Karpas-422 (cell line): ENCODE measurements around the gene CHL1. TPM values are rescaled to one million over a fixed set of nuclear protein-coding genes. Genes with fewer than 3 reads are reported as not detected.

Experiments
- DNase-seq: peaks from one replicate; pipeline ENCODE4 v3.0.0-alpha.2; 2015
- H2AFZ ChIP-seq: fragments of 200-600 bp; sonication (generic); 2 replicates; pipeline ENCODE4 v1.6.1; 2014; ENCODE audit warnings: antibody characterized with exemption, low read length, mixed read lengths
- H3K27ac ChIP-seq: fragments of 200-600 bp; sonication (generic); 2 replicates; pipeline ENCODE4 v1.5.1; 2014; ENCODE audit warnings: mild to moderate bottlenecking, low read length, moderate library complexity
- H3K27me3 ChIP-seq: fragments of 200-600 bp; sonication (generic); 2 replicates; pipeline ENCODE4 v1.6.1; 2014; ENCODE audit warnings: low read length, mixed read lengths
- H3K36me3 ChIP-seq: fragments of 200-600 bp; sonication (generic); 2 replicates; pipeline ENCODE4 v1.6.1; 2014; ENCODE audit warnings: low read length, mixed read lengths; ENCODE audit not compliant: insufficient read depth
- H3K4me1 ChIP-seq: fragments of 200-600 bp; sonication (generic); 2 replicates; pipeline ENCODE4 v1.6.1; 2014; ENCODE audit warnings: mild to moderate bottlenecking, low read length, mixed read lengths
- H3K4me2 ChIP-seq: fragments of 200-600 bp; sonication (generic); 2 replicates; pipeline ENCODE4 v1.6.1; 2014; ENCODE audit warnings: low read length, low read depth, mild to moderate bottlenecking; ENCODE audit not compliant: poor library complexity, severe bottlenecking
- H3K4me3 ChIP-seq: fragments of 200-600 bp; sonication (generic); 2 replicates; pipeline ENCODE4 v1.5.1; 2014; ENCODE audit warnings: mild to moderate bottlenecking, antibody characterized with exemption, low read length, mixed read lengths
- H3K79me2 ChIP-seq: fragments of 200-600 bp; sonication (generic); 2 replicates; pipeline ENCODE4 v1.6.1; 2014; ENCODE audit warnings: mild to moderate bottlenecking, low read length, mixed read lengths
- H3K9ac ChIP-seq: fragments of 200-600 bp; sonication (generic); 2 replicates; pipeline ENCODE4 v1.6.0; 2014; ENCODE audit warnings: low read length
- H3K9me2 ChIP-seq: fragments of 200-600 bp; sonication (generic), shearing (Covaris generic); replicated peaks from 2 replicates; pipeline ENCODE4 v1.6.0; 2014; ENCODE audit warnings: mild to moderate bottlenecking, low read length, moderate library complexity; ENCODE audit not compliant: insufficient read depth
- H3K9me3 ChIP-seq: fragments of 300-700, 200-600 bp; sonication (generic); 2 replicates; pipeline ENCODE4 v1.6.1; 2014; ENCODE audit warnings: low read length, mixed read lengths
- H4K20me1 ChIP-seq: fragments of 200-600 bp; sonication (generic); 2 replicates; pipeline ENCODE4 v1.6.1; 2014; ENCODE audit warnings: mild to moderate bottlenecking, antibody characterized with exemption, low read length, low read depth; ENCODE audit not compliant: insufficient read depth
- total RNA-seq: library from RNA; depleted of rRNA; stranded (reverse); fragments of >200 nt; shearing (Covaris generic); gene quantifications from 2 replicates; pipeline ENCODE4 v1.2.3, GENCODE V29; 2014; ENCODE audit warnings: low replicate concordance

CHL1 gene
- total RNA-seq, 1 experiment from 2014 or later = 23.3 TPM

DNA sequence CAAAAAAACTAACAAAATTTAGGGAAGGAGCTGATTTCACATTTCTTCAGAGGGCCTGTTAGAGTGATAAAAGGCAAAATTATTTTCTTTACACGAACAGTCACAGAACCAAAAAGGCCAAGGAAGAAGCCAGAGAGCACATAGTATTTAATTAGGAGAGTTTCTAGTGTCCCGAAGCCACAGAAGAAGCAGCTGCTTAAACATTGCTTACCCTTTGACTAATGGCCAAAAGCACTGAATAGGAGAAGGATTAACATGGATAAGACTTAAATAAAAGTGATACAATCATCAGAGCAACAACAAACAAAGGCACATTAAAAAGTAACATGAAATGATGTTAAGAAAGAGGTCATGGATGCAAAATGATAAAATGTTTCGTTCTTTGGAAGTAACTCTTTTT, 98.6 kb downstream of the CHL1 start:
- Histone ChIP-seq H4K20me1 (no peaks in the 10 kb centered on the region), H3K36me3 (no peaks in the 10 kb centered on the region), H3K27me3 (no peaks in the 10 kb centered on the region), H3K79me2 (no peaks in the 10 kb centered on the region), H3K9ac (no peak overlapping the region), H3K4me1 (0 out of 2 replicates have a peak, but pooled peaks cover under 1% of the 10 kb centered on the region), H3K4me2 (no peak overlapping the region), H2AFZ (no peak overlapping the region), H3K27ac (no peak overlapping the region), H3K9me3 (no peaks in the 10 kb centered on the region), H3K9me2 (no peaks in the 10 kb centered on the region), H3K4me3 (no peak overlapping the region)
- no peak for DNase-seq

DNA sequence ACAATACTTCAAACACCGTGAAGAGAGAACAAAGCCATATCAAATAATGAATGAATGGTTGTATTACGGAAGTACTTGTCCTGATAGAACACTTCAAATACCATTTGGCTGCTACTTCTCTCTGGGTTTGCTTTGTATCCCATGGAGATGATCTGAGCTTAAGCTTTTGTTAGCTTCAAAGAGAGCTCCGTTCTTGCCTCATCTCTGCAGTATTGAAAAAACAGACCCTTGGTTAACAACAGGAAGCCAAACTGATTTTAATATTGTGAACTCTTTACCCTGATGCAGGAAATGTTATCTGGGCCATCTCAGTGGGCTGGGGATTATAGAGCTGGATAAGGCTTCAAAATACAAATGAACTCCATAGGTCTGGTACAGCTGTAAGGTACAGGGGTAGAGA, 101.0 kb downstream of the CHL1 start:
- no peaks in the 10 kb centered on the region for H3K9me3 ChIP-seq
- H3K4me1 ChIP-seq = no peaks in the 10 kb centered on the region
- no peak overlapping the region for H3K4me3 ChIP-seq
- H3K27ac ChIP-seq = no peak overlapping the region
- no peaks in the 10 kb centered on the region for H4K20me1 ChIP-seq
- no peak overlapping the region for H2AFZ ChIP-seq
- no peaks in the 10 kb centered on the region for H3K79me2 ChIP-seq
- no peaks in the 10 kb centered on the region for H3K27me3 ChIP-seq
- H3K9me2 ChIP-seq = no peaks in the 10 kb centered on the region
- no peak overlapping the region for H3K9ac ChIP-seq
- no peaks in the 10 kb centered on the region for H3K36me3 ChIP-seq
- DNase-seq = no peak
- H3K4me2 ChIP-seq = no peak overlapping the region

DNA sequence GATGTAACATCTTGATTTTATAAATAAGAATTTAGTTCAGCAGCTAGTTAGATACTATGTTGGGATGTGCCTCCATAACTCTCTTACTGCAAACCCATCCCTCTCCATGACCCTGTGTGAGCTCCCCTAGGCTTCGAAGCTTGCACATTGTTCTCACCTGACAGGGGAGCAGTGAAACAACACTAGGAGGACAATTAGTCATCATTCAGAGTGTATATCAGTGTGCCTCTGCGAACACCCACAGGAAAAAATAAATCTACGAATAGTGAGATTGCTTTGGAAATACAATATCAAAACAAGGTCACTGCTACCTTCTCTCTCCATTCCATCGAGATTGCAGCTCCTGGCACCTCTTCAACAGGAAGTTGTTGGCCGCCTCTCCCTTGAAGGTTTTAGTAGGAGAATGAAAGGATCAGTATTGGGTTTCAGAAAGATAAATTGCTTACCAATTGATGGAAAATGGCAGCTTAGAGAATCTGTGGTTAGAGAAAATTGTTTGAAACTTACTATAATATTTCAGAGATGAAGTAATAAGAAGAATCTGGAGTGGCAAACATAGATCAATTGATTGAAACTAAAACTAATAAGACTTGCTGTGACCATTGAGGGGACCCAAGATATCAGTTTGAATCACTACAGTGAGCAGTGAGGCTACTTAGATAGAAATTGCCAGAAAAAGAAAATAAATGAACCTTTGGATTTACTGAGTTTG, 103.2 kb downstream of the CHL1 start:
- no peaks in the 10 kb centered on the region for H3K79me2 ChIP-seq
- H3K9ac ChIP-seq = no peak overlapping the region
- no peak overlapping the region for H3K4me2 ChIP-seq
- H2AFZ ChIP-seq = no peak overlapping the region
- DNase-seq = no peak
- H3K9me3 ChIP-seq = no peaks in the 10 kb centered on the region
- no peaks in the 10 kb centered on the region for H3K4me1 ChIP-seq
- no peaks in the 10 kb centered on the region for H3K9me2 ChIP-seq
- no peaks in the 10 kb centered on the region for H3K36me3 ChIP-seq
- H3K4me3 ChIP-seq = no peak overlapping the region
- H3K27me3 ChIP-seq = no peaks in the 10 kb centered on the region
- H4K20me1 ChIP-seq = no peaks in the 10 kb centered on the region
- no peak overlapping the region for H3K27ac ChIP-seq

DNA sequence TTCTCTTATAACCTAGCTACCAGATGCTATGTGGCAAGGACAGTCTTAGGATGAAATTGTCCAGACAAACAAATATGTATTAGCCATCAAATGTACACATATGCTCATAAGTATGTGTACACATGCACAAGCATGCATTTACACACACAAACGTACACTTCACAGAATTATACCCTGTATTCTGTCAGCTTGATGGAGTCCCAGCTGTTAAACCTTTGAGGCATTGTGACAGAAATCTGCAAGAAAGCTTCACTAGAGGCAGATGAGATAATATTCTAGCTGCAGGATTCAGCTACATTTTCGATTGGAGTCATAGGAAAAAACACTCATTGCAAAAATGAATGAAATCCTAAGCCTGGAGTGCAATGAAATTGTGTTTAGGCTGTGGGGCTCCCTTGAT, 110.6 kb downstream of the CHL1 start:
- Histone ChIP-seq H3K27ac (no peak overlapping the region), H3K9ac (no peak overlapping the region), H3K4me1 (peaks cover 4% of the 10 kb centered on the region; the same call in 1 of the 2 replicates), H3K9me3 (no peaks in the 10 kb centered on the region), H3K9me2 (no peaks in the 10 kb centered on the region), H3K36me3 (no peaks in the 10 kb centered on the region), H4K20me1 (no peaks in the 10 kb centered on the region), H3K4me2 (no peak overlapping the region), H3K4me3 (no peak overlapping the region), H3K79me2 (no peaks in the 10 kb centered on the region), H2AFZ (no peak overlapping the region), H3K27me3 (no peaks in the 10 kb centered on the region)
- no peak for DNase-seq

DNA sequence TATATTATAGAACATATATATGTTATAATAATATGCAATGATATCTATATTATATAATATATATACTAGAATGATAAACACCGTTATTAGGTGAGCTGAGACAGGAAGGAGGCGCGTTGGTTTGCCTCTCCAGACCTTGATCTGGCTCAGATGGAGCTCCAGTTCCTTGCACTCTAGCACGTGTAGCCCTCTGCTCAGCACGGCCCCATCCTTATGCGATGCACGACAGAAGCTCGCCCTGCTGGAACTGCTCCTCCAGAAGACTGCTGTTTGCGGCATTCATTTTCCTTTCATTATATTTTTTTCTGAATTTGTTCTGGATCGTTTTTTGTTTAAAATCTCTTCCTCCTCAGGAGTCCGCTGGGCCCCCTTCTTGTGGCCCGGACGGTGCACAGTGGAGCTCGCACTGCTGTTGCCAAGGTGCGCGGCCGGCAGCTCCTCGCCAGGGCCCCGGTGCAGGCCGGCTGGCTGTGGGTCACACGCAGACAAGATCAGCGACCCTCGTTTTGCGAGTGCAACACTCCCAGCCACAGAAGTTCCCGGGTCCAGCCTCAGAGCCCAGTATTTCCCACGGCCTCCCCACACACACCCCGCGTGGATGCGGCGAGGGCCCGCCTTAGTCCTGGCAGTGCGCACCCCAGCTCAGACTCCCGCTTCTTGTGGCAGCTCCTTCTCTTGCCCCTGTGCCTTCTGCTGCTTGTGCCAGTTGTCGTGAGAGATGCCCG, 112.2 kb downstream of the CHL1 start:
- H3K79me2 ChIP-seq = no peaks in the 10 kb centered on the region
- H3K27me3 ChIP-seq = no peaks in the 10 kb centered on the region

DNA sequence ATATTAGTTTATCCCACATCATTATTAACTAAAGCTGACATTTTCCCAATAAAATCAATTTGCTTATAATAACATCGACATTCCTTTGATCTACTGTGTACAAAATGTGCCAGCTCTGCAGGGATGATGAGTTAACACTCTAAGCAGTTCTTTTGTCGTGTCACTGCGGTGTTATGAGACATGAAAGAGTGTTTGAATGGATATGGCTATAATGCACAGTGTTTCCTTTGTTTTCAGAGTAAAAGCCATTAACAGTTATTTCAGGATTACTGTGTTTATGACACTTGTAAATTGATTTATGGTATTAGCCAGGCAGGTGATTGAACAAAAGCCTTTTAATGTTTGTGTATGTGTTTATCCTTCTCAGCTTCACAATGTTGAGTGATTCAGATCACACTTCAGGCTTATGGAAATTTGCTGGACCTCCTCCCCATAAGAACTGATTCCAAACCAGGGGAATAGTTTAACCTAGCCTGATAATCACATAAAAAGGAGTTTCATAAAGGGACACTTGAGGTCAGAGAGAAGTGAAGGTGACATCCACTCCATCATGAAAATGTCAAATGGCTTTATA, 115.7 kb downstream of the CHL1 start:
- no peaks in the 10 kb centered on the region for H3K36me3 ChIP-seq
- no peaks in the 10 kb centered on the region for H3K9me3 ChIP-seq
- no peak overlapping the region for H3K4me3 ChIP-seq
- no peak for DNase-seq
- H3K27me3 ChIP-seq = no peaks in the 10 kb centered on the region
- no peaks in the 10 kb centered on the region for H3K79me2 ChIP-seq
- H2AFZ ChIP-seq = no peak overlapping the region
- H3K9ac ChIP-seq = no peak overlapping the region
- H3K9me2 ChIP-seq = no peaks in the 10 kb centered on the region
- H3K4me1 ChIP-seq = peaks cover 15% of the 10 kb centered on the region
- no peaks in the 10 kb centered on the region for H4K20me1 ChIP-seq
- H3K4me2 ChIP-seq = no peak overlapping the region
- no peak overlapping the region for H3K27ac ChIP-seq

More for the DNA sequence above, 112.2 kb downstream of the CHL1 start:
- H2AFZ ChIP-seq = no peak overlapping the region
- no peak overlapping the region for H3K9ac ChIP-seq
- H3K9me3 ChIP-seq = no peaks in the 10 kb centered on the region
- H3K27ac ChIP-seq = no peak overlapping the region
- H3K4me3 ChIP-seq = no peak overlapping the region
- DNase-seq = no peak
- H3K4me1 ChIP-seq = peaks cover 15% of the 10 kb centered on the region
- H3K4me2 ChIP-seq = no peak overlapping the region
- H3K9me2 ChIP-seq = no peaks in the 10 kb centered on the region
- H3K36me3 ChIP-seq = no peaks in the 10 kb centered on the region
- H4K20me1 ChIP-seq = no peaks in the 10 kb centered on the region

DNA sequence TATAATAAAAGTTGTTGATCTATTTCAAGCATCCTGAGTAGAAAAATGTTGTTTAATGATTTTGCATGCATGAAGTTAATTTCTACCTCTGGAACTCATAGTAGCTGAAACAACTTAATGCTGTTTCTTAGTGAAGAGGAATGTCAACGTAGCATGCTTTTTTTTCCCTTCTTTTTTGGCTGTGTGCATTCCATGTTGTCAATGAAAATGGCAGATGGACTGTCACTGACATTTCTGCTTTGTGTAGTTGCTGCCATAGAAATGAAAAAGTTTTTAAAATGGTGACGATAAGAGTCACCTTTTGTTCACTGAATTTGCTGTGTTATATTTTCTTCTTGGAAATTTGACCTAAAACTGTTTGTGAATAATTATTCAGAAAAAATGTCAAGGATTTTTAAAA, 116.3 kb downstream of the CHL1 start:
- H3K36me3 ChIP-seq = no peaks in the 10 kb centered on the region
- DNase-seq = no peak
- H3K4me3 ChIP-seq = no peak overlapping the region
- no peaks in the 10 kb centered on the region for H3K79me2 ChIP-seq
- no peak overlapping the region for H3K27ac ChIP-seq
- no peaks in the 10 kb centered on the region for H3K9me3 ChIP-seq
- H3K4me2 ChIP-seq = peak overlapping the region; percentile 25
- no peak overlapping the region for H2AFZ ChIP-seq
- H3K9me2 ChIP-seq = no peaks in the 10 kb centered on the region
- no peaks in the 10 kb centered on the region for H4K20me1 ChIP-seq
- peaks cover 15% of the 10 kb centered on the region for H3K4me1 ChIP-seq
- H3K9ac ChIP-seq = no peak overlapping the region
- H3K27me3 ChIP-seq = no peaks in the 10 kb centered on the region

DNA sequence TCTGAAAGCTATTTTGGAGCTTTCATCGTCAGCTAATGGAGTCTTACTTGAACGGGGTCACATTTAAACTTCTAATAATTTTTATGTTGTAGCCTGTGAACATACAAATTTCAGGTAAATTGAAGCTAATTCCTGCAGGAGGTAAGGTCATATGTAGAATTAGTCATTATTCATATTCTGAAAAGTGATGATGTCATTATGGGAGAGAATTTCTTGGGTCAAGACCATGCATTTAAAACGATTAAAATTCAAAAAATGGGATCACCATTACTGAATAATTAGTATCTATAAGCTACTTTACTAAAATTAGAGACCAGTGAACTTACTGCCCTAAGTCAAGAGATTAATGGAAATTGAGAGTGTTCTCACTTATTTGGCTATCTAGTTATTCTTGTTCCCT, 120.4 kb downstream of the CHL1 start:
- no peaks in the 10 kb centered on the region for H3K9me2 ChIP-seq
- no peaks in the 10 kb centered on the region for H3K9me3 ChIP-seq
- H3K36me3 ChIP-seq = no peaks in the 10 kb centered on the region
- no peak overlapping the region for H3K4me3 ChIP-seq
- no peak overlapping the region for H3K9ac ChIP-seq
- no peak overlapping the region for H3K4me2 ChIP-seq
- no peaks in the 10 kb centered on the region for H3K79me2 ChIP-seq
- 0 out of 2 replicates have a peak overlapping the region, but pooled peaks have one; percentile 25 for H2AFZ ChIP-seq
- H4K20me1 ChIP-seq = no peaks in the 10 kb centered on the region
- no peak for DNase-seq
- H3K4me1 ChIP-seq = peaks cover 11% of the 10 kb centered on the region
- no peak overlapping the region for H3K27ac ChIP-seq
- H3K27me3 ChIP-seq = no peaks in the 10 kb centered on the region
